ENCODE data around the gene SRPK2. TPM values are rescaled to one million over a fixed set of nuclear protein-coding genes. Genes with fewer than 3 reads are reported as not detected.
"Not testable (repeated sequence)": the region's sequence is repeated elsewhere in the genome, so short reads cannot be mapped to it uniquely, and the experiment has no call there.

Gene SRPK2
- total RNA-seq, 1 experiment from 2014 or later: 50.5 TPM

DNA sequence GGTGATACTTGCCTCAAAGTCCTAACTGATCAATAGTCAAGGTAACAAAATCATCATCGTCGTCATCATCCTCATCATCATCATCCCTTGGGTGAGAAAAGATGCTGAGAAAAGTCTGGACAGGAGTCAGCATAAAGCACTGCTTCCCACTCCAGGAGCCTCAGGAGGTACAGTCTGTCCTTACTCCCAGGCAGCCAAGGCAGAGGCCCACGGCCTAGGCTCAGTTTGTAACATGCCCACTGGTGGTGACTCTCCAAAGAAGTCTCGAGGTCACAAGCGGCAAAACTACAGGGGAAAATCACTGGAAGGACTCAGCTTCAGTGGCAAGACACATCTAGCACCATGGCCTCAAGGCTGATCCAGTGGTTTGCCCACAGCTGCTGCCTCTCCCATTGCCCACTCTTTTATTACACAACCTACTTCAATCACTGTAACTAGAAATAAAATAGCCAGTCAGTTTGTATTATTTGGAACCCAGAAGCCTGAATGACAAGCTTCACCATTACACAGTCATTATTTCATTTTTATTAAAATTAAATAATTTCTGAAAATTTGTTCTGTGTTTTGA, 150.4 kb downstream of the SRPK2 start (continued):
- TF ChIP-seq, protein P1, sequence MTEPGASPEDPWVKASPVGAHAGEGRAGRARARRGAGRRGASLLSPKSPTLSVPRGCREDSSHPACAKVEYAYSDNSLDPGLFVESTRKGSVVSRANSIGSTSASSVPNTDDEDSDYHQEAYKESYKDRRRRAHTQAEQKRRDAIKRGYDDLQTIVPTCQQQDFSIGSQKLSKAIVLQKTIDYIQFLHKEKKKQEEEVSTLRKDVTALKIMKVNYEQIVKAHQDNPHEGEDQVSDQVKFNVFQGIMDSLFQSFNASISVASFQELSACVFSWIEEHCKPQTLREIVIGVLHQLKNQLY (CRISPR knock-in tag; IDR thresholded peaks at IDR 0.05): no peak
- no peak for TF ChIP-seq NFYB (CRISPR knock-in tag; conservative IDR thresholded peaks at IDR 0.05; ENCODE audit: low read depth)

DNA sequence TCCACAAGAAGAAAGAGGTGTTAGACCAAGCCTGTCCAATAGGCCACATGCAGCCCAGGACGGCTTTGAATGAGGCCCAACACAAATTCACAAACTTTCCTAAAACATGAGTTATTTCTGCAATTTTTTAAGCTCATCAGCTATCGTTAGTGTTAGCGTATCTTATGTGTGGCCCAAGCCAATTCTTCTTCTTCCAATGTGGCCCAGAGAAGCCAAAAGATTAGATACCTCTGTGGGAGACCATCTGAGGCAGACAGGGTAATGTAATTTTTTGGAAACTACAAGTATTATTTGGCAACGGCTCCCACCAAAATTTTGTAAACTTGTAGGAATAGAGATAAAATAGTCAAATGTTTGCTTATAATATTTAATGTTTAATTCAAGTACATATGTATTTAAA, 153.8 kb downstream of the SRPK2 start:
- ChIA-PET CTCF (no interaction called here), POLR2A (no interaction called here)
- Mint-ChIP-seq H3K27ac (no peak overlapping the region), H3K4me1 (peaks cover 32% of the 10 kb centered on the region), H3K9me3 (no peaks in the 10 kb centered on the region), H3K36me3 (no peaks in the 10 kb centered on the region), H3K27me3 (ENCODE audit: low read depth) (no peaks in the 10 kb centered on the region), H3K4me3 (no peak overlapping the region)
- DNase-seq (ENCODE audit: low spot score) (no peak), ATAC-seq (no peak)
- TF ChIP-seq FOXK1 (CRISPR knock-in tag; IDR thresholded peaks at IDR 0.05): no peak
- no peak for TF ChIP-seq TP53 (CRISPR knock-in tag; IDR thresholded peaks at IDR 0.05)
- TF ChIP-seq ZNF423 (CRISPR knock-in tag; IDR thresholded peaks at IDR 0.05): no peak
- TF ChIP-seq, protein P2, sequence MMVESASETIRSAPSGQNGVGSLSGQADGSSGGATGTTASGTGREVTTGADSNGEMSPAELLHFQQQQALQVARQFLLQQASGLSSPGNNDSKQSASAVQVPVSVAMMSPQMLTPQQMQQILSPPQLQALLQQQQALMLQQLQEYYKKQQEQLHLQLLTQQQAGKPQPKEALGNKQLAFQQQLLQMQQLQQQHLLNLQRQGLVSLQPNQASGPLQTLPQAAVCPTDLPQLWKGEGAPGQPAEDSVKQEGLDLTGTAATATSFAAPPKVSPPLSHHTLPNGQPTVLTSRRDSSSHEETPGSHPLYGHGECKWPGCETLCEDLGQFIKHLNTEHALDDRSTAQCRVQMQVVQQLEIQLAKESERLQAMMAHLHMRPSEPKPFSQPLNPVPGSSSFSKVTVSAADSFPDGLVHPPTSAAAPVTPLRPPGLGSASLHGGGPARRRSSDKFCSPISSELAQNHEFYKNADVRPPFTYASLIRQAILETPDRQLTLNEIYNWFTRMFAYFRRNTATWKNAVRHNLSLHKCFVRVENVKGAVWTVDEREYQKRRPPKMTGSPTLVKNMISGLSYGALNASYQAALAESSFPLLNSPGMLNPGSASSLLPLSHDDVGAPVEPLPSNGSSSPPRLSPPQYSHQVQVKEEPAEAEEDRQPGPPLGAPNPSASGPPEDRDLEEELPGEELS (CRISPR knock-in tag; IDR thresholded peaks at IDR 0.05): no peak
- TF ChIP-seq, protein P3, sequence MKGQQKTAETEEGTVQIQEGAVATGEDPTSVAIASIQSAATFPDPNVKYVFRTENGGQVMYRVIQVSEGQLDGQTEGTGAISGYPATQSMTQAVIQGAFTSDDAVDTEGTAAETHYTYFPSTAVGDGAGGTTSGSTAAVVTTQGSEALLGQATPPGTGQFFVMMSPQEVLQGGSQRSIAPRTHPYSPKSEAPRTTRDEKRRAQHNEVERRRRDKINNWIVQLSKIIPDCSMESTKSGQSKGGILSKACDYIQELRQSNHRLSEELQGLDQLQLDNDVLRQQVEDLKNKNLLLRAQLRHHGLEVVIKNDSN (CRISPR knock-in tag; IDR thresholded peaks at IDR 0.05): no peak
- TF ChIP-seq, protein P1 (CRISPR knock-in tag; IDR thresholded peaks at IDR 0.05): no peak
- no peak for TF ChIP-seq NR2C2 (CRISPR knock-in tag; IDR thresholded peaks at IDR 0.05)
- TF ChIP-seq, protein P4, sequence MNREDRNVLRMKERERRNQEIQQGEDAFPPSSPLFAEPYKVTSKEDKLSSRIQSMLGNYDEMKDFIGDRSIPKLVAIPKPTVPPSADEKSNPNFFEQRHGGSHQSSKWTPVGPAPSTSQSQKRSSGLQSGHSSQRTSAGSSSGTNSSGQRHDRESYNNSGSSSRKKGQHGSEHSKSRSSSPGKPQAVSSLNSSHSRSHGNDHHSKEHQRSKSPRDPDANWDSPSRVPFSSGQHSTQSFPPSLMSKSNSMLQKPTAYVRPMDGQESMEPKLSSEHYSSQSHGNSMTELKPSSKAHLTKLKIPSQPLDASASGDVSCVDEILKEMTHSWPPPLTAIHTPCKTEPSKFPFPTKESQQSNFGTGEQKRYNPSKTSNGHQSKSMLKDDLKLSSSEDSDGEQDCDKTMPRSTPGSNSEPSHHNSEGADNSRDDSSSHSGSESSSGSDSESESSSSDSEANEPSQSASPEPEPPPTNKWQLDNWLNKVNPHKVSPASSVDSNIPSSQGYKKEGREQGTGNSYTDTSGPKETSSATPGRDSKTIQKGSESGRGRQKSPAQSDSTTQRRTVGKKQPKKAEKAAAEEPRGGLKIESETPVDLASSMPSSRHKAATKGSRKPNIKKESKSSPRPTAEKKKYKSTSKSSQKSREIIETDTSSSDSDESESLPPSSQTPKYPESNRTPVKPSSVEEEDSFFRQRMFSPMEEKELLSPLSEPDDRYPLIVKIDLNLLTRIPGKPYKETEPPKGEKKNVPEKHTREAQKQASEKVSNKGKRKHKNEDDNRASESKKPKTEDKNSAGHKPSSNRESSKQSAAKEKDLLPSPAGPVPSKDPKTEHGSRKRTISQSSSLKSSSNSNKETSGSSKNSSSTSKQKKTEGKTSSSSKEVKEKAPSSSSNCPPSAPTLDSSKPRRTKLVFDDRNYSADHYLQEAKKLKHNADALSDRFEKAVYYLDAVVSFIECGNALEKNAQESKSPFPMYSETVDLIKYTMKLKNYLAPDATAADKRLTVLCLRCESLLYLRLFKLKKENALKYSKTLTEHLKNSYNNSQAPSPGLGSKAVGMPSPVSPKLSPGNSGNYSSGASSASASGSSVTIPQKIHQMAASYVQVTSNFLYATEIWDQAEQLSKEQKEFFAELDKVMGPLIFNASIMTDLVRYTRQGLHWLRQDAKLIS (CRISPR knock-in tag; IDR thresholded peaks at IDR 0.05; ENCODE audit: borderline replicate concordance): no peak
- TF ChIP-seq KAT7 (CRISPR knock-in tag; IDR thresholded peaks at IDR 0.05; ENCODE audit: borderline replicate concordance): no peak
- TF ChIP-seq CREB1 (CRISPR knock-in tag; IDR thresholded peaks at IDR 0.05): no peak
- TF ChIP-seq, protein P5, sequence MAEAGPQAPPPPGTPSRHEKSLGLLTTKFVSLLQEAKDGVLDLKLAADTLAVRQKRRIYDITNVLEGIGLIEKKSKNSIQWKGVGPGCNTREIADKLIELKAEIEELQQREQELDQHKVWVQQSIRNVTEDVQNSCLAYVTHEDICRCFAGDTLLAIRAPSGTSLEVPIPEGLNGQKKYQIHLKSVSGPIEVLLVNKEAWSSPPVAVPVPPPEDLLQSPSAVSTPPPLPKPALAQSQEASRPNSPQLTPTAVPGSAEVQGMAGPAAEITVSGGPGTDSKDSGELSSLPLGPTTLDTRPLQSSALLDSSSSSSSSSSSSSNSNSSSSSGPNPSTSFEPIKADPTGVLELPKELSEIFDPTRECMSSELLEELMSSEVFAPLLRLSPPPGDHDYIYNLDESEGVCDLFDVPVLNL (CRISPR knock-in tag; IDR thresholded peaks at IDR 0.05; ENCODE audit: borderline replicate concordance, low read depth): no peak
- TF ChIP-seq ZBTB21 (CRISPR knock-in tag; IDR thresholded peaks at IDR 0.05; ENCODE audit: borderline replicate concordance): no peak
- TF ChIP-seq SMAD3 (CRISPR knock-in tag; IDR thresholded peaks at IDR 0.05; ENCODE audit: borderline replicate concordance): no peak
- TF ChIP-seq, protein P6, sequence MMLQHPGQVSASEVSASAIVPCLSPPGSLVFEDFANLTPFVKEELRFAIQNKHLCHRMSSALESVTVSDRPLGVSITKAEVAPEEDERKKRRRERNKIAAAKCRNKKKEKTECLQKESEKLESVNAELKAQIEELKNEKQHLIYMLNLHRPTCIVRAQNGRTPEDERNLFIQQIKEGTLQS (CRISPR knock-in tag; conservative IDR thresholded peaks at IDR 0.05): no peak
- no peak for TF ChIP-seq JAZF1 (CRISPR knock-in tag; IDR thresholded peaks at IDR 0.05)
- TF ChIP-seq SMAD4 (CRISPR knock-in tag; IDR thresholded peaks at IDR 0.05): no peak
- TF ChIP-seq, protein P7, sequence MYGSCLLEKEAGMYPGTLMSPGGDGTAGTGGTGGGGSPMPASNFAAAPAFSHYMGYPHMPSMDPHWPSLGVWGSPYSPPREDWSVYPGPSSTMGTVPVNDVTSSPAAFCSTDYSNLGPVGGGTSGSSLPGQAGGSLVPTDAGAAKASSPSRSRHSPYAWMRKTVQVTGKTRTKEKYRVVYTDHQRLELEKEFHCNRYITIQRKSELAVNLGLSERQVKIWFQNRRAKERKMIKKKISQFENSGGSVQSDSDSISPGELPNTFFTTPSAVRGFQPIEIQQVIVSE (CRISPR knock-in tag; IDR thresholded peaks at IDR 0.05; ENCODE audit: borderline replicate concordance): no peak
- no peak for TF ChIP-seq NFE2L1 (CRISPR knock-in tag; IDR thresholded peaks at IDR 0.05)
- no peak for TF ChIP-seq ZNF317 (CRISPR knock-in tag; IDR thresholded peaks at IDR 0.05; ENCODE audit: borderline replicate concordance, low read depth)

DNA sequence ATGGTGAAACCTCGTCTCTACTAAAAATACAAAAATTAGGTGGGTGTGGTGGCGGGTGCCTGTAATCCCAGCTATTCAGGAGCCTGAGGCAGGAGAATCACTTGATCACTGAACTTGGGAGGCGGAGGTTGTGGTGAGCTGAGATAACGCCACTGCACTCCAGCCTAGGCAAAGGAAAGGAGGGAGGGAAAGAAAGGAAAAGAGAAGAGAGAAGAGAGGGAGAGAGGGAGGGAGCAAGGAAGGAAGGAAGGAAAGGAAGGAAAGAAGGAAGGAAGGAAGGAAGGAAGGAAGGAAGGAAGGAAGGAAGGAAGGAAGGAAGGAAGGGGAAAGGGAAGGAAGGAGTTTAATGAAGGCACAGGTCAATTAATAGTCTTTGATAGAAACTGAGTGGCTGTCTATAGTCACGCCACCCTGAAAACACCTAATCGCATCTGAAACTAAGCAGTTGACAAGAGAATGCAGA, 155.9 kb downstream of the SRPK2 start:
- H3K27me3 Mint-ChIP-seq (ENCODE audit: low read depth); H3K9me3 Mint-ChIP-seq; H3K36me3 Mint-ChIP-seq; CTCF ChIA-PET; ATAC-seq; H3K4me3 Mint-ChIP-seq; DNase-seq (ENCODE audit: low spot score); H3K27ac Mint-ChIP-seq: not testable (repeated sequence)
- peaks cover 34% of the 10 kb centered on the region for H3K4me1 Mint-ChIP-seq
- POLR2A ChIA-PET: interaction anchor here (0.6 to 0.7 kb wide), 2 partner anchors 206 to 480 kb away, joined by 5 to 6 read pairs; no protein-coding TSS in a partner anchor
